ENCODE data around the gene MGAM2.
"Not testable (repeated sequence)": the region's sequence is repeated elsewhere in the genome, so short reads cannot be mapped to it uniquely, and the experiment has no call there.

MGAM2 gene

DNA sequence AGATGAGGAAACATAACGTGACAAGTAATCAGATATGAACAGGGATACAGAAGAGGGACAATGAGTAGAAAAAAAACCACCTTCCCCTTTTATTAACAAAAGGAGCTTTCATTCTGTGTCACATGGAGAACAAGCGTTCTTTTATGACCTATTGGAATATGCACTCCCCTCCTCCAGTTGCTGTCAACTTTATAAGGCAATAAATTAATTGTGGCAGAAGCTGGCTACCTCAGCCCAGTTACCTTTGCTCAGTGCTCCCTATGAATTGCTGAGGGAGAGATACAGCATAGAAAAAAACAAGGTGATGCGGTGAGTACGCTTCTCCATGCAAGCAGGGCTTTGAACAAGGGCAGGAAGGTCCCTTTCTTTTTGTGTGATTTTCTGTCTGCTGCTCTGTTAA is at the start of gene MGAM2:
Gene MGAM2 (plus strand): TSS at position 220 of the 400 bp plus-strand sequence. CDS start 5,156 bp downstream, outside the sequence.
- DNase-seq (ENCODE audit: low spot score): no peak

DNA sequence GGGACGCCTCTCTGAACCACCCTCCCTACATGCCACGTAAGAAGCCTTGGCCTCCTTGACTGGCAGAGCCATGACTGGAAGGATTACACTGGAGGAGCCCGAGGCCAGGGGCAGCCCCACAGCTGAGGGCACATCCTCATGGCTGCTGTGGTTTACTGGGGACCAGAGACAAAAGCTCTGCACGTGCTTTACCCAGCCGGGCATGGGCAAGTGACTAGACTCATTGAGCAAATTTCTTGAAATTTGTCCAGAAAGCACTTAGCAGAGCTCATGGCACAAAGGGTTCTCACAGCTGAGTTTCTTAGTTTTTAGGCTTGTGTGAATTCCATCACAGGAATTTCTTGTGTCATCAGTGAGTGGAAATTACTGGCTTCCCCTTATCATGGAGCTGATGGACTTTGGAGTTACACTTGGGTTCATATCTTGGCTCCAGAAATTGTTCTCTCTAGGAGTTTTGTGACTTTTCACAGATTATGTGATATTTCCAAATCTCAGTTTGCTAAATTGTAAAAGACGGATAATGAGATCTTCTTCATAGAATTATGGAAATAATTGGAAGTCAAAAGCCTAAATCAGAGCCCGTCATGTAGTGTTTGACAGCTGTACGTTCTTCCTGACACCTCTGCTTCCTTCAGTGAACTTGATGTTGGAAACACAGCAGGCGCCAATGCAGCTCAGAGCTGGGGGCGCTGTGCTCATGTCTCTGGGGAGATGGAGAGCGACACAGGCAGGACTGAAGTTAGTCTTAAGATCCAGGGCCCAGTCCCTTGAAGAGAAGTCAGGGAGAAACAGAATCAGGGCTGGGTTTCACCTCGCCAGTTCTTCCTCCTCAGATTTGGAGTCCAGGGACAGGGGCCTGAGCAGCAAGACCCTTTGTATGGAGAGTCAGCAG is 47.7 kb upstream of the MGAM2 start:
- DNase-seq (ENCODE audit: low spot score): no peak

- DNase-seq (ENCODE audit: low spot score): no peak
Measured at GRCh38 chr7:142066536-142066935, 45.0 kb upstream of the MGAM2 start.

DNA sequence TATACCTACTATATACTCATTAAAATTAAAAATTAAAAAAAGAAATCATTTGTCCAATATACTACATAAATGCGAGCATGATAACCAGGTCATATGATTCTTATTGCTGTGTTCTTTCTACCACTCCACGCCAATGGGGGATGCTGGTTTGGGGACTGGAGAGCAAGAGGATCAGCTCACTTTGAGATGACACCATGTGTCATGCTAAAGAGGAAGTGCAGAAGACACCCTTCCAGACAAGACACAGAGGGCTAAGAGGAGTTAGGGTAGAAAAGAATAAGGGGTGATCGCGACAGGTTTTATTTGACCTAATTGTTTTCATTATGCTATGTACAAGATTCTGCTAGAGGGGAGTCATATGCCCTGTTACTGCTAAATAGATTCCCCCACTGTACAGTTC is 33.8 kb upstream of the MGAM2 start:
- no peak for DNase-seq (ENCODE audit: low spot score)

DNA sequence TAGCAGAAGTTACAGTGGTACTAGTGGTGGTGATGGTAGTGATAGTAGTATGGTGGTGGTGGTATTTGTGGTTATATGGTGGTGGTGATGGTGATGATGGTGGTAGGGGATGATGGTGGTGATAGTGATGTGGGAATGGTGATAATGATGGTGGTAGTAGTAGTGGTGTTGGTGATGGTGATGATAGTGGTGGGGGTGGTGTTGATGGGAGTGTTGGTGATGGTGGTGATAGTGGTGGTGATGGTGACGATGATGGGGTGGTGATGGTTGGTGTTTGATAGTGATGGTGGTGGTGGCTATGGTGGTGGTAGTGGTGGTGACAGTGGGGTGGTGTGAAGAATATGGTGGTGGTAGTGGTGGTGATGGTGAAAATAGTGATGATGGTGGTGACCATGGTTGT is 27.9 kb upstream of the MGAM2 start:
- no peak for DNase-seq (ENCODE audit: low spot score)

- DNase-seq (ENCODE audit: low spot score): no peak
Measured at GRCh38 chr7:142085428-142085827, 26.1 kb upstream of the MGAM2 start.

GRCh38 chr7:142088022-142088714 is 23.4 kb upstream of the MGAM2 start:
- DNase-seq (ENCODE audit: low spot score): no peak

DNA sequence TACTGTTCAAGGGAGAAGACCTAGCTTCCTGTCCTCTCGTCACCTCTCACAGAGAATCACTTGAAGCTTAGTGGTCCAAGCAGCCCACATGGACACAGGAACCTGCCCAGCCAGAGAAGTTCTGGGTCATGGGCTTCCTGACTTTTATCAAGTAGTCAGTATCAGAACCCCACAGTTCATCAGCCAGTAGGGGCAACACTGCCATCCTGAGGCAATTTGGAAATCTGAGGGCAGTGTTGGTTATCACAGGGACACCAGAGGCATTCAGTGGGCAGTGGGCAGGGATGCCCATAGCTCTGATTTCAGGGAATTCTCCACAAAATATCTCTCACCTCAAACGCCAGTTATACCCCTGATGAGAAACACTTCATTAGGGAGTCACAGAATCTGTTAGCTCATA is 22.5 kb upstream of the MGAM2 start:
- no peak for DNase-seq (ENCODE audit: low spot score)

DNA sequence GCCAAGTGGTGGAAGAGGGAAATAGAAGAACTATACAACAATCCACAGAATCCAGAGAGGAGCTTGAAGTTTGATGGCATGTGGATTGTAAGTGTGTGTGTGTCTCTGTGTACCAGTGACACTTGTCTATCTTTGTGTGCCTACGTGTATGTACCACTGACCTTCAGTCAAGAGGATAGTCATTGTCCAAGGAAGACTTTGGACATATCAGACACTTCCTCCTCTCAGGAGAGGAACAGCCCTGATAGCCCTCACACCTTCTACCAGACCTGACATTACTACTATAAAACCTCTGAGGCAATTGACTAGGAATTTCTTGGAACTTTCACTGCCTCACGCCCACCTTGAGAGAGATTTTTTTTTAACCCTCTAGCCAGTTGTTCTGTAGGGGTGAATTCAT is 19.6 kb upstream of the MGAM2 start:
- DNase-seq (ENCODE audit: low spot score): no peak

GRCh38 chr7:142094861-142095260 is 16.7 kb upstream of the MGAM2 start:
- no peak for DNase-seq (ENCODE audit: low spot score)

GRCh38 chr7:142097571-142097970 is 13.9 kb upstream of the MGAM2 start:
- DNase-seq (ENCODE audit: low spot score): no peak

DNA sequence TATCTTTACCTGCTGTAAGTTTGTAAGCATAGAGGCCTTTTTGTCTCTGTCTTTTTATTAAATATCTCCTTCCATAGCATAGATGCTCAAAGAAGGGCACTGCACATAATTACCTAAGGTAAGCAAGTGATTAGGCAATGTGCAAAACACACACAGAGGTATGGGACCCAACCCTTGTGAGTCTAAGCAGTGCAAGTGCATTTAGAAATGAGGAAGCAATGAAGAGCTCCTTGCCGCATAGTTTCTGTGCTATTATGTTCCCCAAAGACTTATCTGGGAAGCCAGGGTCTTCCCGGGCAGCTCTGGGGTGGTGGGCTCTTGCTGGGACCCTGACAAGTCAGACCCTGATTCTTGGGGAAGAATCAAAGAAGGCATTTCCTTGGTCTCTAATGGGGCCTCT is 13.5 kb upstream of the MGAM2 start:
- no peak for DNase-seq (ENCODE audit: low spot score)

- DNase-seq (ENCODE audit: low spot score): not testable (repeated sequence)
Measured at GRCh38 chr7:142099347-142099746, 12.2 kb upstream of the MGAM2 start.

- DNase-seq (ENCODE audit: low spot score): no peak
Measured at GRCh38 chr7:142100634-142101033, 10.9 kb upstream of the MGAM2 start.

GRCh38 chr7:142101794-142102193 is 9.7 kb upstream of the MGAM2 start:
- not testable (repeated sequence) for DNase-seq (ENCODE audit: low spot score)

GRCh38 chr7:142104550-142105527 is 6.7 kb upstream of the MGAM2 start:
- DNase-seq (ENCODE audit: low spot score): no peak

DNA sequence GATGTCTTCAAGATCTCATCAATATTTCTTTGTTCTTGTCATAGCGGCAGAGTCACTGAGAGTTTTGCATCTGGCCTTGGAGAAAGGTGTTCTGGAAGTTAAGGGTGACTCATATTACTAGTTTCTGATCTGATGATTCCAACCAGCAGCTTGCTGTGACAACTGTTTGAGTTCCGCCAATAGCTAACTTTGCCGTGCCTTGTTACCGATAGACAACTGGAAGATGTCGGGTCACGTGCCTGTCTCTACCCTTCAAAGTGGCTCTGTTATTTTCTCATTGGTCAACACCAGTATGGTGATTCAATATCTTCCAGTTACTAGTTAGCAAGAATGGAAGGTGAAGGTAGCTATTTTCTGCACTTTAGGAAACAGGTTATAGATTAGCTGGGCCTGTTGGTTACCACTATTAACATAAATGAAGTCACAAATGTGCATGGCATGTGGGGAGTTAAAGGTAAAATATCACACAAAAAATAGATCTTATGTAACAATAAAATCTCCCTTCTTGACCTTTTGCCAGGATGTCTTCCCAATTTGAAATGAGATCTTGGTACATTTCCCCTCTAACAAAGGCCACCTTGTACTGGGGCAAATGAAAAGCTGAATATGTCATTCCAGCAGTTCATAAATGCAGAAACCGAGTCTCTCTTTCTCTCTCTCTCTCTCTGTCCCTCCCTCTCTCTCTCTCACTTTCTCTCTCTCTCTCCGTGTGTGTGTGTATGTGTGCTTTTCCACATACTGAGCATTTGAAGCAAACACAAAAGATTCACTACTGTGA is 2.6 kb upstream of the MGAM2 start:
- no peak for DNase-seq (ENCODE audit: low spot score)

GRCh38 chr7:142110098-142110497 is 1.4 kb upstream of the MGAM2 start:
- DNase-seq (ENCODE audit: low spot score): no peak

DNA sequence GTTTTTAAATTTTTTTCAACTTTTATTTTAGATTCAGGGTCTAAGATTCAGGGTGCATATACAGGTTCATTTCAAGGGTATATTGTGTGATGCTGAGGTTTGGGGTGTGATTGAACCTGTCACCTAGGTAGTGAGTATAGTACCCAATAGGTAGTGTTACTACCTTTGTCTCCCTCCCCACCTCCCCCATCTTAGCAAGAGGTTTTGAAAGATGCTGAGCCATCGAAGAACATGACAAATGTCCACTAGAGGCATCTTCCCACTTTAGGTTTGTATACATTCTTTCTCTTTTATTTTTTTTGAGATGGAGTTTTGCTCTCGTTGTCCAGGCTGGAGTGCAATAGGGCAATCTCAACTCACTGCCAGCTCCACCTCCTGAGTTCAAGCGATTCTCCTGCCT is 880 bp upstream of the MGAM2 start:
- no peak for DNase-seq (ENCODE audit: low spot score)

DNA sequence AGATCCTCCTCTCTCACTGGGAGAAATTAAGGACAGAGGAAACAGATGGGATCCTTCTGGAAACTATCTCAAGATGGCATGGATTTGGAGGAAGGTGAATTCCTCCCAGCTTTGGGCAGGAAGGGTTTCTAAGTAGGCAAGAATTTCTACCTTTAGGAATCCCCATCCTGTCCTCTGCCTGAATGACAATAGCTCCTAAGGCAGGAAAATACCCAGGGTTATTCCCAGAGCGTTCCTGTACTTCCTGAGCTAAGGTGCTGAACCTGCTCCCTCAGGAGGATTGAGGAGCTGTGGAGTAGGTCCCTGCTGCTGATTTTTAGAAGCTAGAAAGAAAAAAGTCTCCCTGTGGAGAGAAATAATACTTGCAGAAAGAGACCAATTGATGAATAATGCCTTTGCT is 568 bp downstream of the MGAM2 start:
- DNase-seq (ENCODE audit: low spot score): no peak

- no peak for DNase-seq (ENCODE audit: low spot score)
Measured at GRCh38 chr7:142114207-142114606, 2.7 kb downstream of the MGAM2 start.

Data from AG08395 (cell line).